Motor neuron (in vitro differentiated cells): ENCODE results near the gene SLC13A3. TPM values are rescaled to one million over a fixed set of nuclear protein-coding genes. Genes with fewer than 3 reads are reported as not detected.

Experiments used
- ATAC-seq, 8 experiments: fragments of 200-7000 bp; cut with Tn5 transposase; replicated peaks in 6 of 8; 2 replicates each; pipeline ENCODE4 v1.8.0; 2021; ENCODE audit warnings: mild to moderate bottlenecking in 8 of 8, moderate library complexity in 8 of 8
- H3K27ac ChIP-seq, 2 donors: fragments of 250-450 bp; sonication (Bioruptor Pico); 2 replicates each; pipeline ENCODE4 v1.9.0; 2021; ENCODE audit warnings: antibody characterized with exemption in 2 of 2, mild to moderate bottlenecking in 2 of 2, moderate library complexity in 1 of 2
- H3K4me1 ChIP-seq, 2 donors: fragments of 250-450 bp; sonication (Bioruptor Pico); replicated peaks in 1 of 2; 2 replicates each; pipeline ENCODE4 v1.6.1; 2021; ENCODE audit warnings: antibody characterized with exemption in 2 of 2, mild to moderate bottlenecking in 2 of 2, moderate library complexity in 1 of 2
- H3K4me3 ChIP-seq, 5 donors: fragments of 250-450 bp; sonication (Bioruptor Pico); 2 replicates each; pipeline ENCODE4 v1.9.0; 2021; ENCODE audit warnings: antibody characterized with exemption in 5 of 5, mild to moderate bottlenecking in 5 of 5, moderate library complexity in 4 of 5
- WGBS, 10 experiments: fragments of 450-650 bp; shearing (Covaris generic); methylation state at CpG; one replicate each; pipeline ENCODE4 v1.0.0; 2022; 5-methylcytosine and 5-hydroxymethylcytosine counted together
- in situ Hi-C, 9 experiments: fragments of 400-800 bp; cut with MboI; loops; one replicate each; pipeline ENCODE4 v1.15.0; 2021; ENCODE audit warnings: low sequenced_read_pairs in 9 of 9, low pct_unique_long_range_greater_than_20kb in 2 of 9; ENCODE audit not compliant: unreplicated experiment in 9 of 9
- total RNA-seq, 8 experiments: library from RNA; unstranded; fragments of 300-600 nt; gene quantifications; 2 replicates each; pipeline versions ENCODE4 v1.2.3 to v1.2.4, GENCODE V29; 2022

SLC13A3 gene
- total RNA-seq, 8 experiments from 2014 or later = 0.97 to 5.0 (median 3.0) TPM

DNA sequence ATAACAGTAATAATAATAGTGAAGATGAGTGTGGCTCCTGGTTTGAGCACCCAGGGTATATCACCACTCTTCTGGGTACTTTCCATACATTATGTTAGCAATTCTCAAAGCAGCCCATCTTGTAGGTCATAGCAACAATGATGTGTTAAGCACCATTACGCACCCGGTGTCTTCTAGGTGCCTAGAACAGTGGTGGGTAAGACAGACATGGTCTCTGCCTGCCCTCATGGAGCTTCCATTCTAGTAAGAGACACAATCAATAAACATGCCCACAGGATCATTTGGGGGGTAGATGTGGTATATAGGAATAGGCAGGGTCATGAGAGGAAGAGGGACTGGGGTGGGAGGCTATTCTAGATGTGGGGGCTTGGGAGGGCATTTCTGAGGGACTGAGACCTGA lies 79.8 kb downstream of the SLC13A3 start:
- no peak for ATAC-seq
- no peak overlapping the region for H3K27ac ChIP-seq
- in situ Hi-C loops = loop anchor here in 1 of 9 experiments (25.0 kb wide), 1 partner anchor 116 kb away; the partner anchor contains the start of gene TP53RK
- WGBS, 10 experiments = 77 to 100% (median 85%) methylated on average over 1 to 2 of the region's 2 CpGs; no CpG with 5 or more reads in 6 of the 10 experiments
- H3K4me3 ChIP-seq = no peak overlapping the region
- H3K4me1 ChIP-seq = peaks cover 4 to 12% of the 10 kb centered on the region in 2 donors

DNA sequence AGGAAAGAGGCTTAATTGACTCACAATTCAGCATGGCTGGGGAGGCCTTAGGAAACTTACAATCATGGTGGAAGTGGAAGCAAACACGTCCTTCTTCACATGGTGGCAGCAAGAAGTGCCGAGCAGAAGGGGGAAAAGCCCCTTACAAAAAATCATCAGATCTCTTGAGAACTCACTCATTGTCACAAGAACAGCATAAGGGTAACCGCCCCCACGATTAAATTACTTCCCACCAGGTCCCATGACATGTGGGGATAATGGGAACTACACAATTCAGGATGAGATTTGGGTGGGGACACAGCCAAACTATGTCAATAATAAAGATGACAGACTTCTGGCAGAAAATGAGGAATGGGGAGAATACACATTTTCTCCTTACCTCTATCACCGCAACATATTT lies 80.3 kb downstream of the SLC13A3 start:
- in situ Hi-C loops = loop anchor here in 1 of 9 experiments (25.0 kb wide), 1 partner anchor 116 kb away; the partner anchor contains the start of gene TP53RK
- Histone ChIP-seq H3K27ac (no peak overlapping the region), H3K4me1 (peaks cover 4 to 12% of the 10 kb centered on the region in 2 donors), H3K4me3 (no peak overlapping the region)
- ATAC-seq = no peak
- WGBS, 10 experiments = 29 to 100% (median 83%) methylated on average over 1 to 4 of the region's 5 CpGs; no CpG with 5 or more reads in 1 of the 10 experiments

GRCh38 chr20:46569961-46570360 lies 81.3 kb downstream of the SLC13A3 start:
- 19 to 92% (median 80%) methylated on average over 1 to 5 of the region's 5 CpGs for WGBS, 10 experiments
- peaks cover 4 to 12% of the 10 kb centered on the region in 2 donors for H3K4me1 ChIP-seq
- in situ Hi-C loops = loop anchor here in 1 of 9 experiments (25.0 kb wide), 1 partner anchor 117 kb away; the partner anchor contains the start of gene TP53RK
- no peak overlapping the region for H3K4me3 ChIP-seq
- H3K27ac ChIP-seq = no peak overlapping the region
- ATAC-seq = no peak

GRCh38 chr20:46568570-46569129 lies 82.6 kb downstream of the SLC13A3 start:
- WGBS, 10 experiments = 20 to 86% (median 70%) methylated on average over 1 to 6 of the region's 10 CpGs; no CpG with 5 or more reads in 1 of the 10 experiments
- H3K4me1 ChIP-seq = peaks cover 13 to 17% of the 10 kb centered on the region in 2 donors
- in situ Hi-C loops = loop anchor here in 1 of 9 experiments (25.0 kb wide), 1 partner anchor 119 kb away; the partner anchor contains the start of gene TP53RK
- no peak overlapping the region for H3K4me3 ChIP-seq
- no peak overlapping the region for H3K27ac ChIP-seq
- ATAC-seq = peak; percentile 85 to 96 (median 94)

DNA sequence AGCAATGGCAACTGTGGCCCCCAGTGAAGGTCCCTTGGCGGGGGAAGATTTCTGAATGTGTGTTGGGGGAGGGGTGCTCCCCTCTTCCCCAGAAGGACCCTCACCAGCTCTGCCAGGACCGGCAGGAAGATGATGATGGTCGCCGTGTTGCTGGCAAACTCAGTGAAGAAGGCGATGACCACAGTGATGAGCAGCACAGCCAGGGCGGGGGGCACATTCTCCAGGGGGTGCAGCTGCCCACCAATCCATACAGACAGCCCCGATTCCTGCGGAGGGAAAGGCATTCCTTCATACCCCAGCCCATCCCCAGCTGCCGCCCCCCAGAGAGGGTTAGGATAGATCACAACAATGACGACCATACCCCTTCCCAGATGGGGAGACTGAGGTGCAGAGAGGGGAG lies 85.1 kb downstream of the SLC13A3 start:
- no peak for ATAC-seq
- 70 to 100% (median 90%) methylated on average over 1 to 4 of the region's 10 CpGs; no CpG with 5 or more reads in 4 of the 10 experiments for WGBS, 10 experiments
- in situ Hi-C loops = loop anchor here in 1 of 9 experiments (25.0 kb wide), 1 partner anchor 121 kb away; the partner anchor contains the start of gene TP53RK
- peaks cover 36 to 40% of the 10 kb centered on the region in 2 donors for H3K4me1 ChIP-seq
- no peak overlapping the region for H3K4me3 ChIP-seq
- no peak overlapping the region for H3K27ac ChIP-seq

GRCh38 chr20:46564241-46564957 lies 86.9 kb downstream of the SLC13A3 start:
- Histone ChIP-seq H3K4me1 (peaks cover 40 to 42% of the 10 kb centered on the region in 2 donors), H3K27ac (no peak overlapping the region), H3K4me3 (no peak overlapping the region)
- in situ Hi-C loops = loop anchor here in 1 of 9 experiments (25.0 kb wide), 1 partner anchor 123 kb away; the partner anchor contains the start of gene TP53RK
- 0 to 100% (median 83%) methylated on average over 1 to 7 of the region's 7 CpGs for WGBS, 10 experiments
- no peak for ATAC-seq

- H3K4me1 ChIP-seq = peaks cover 41 to 43% of the 10 kb centered on the region in 2 donors
- ATAC-seq = peak in 2 of 8 experiments; percentile 6 to 12
- 0 to 100% (median 85%) methylated on average over 1 to 2 of the region's 2 CpGs; no CpG with 5 or more reads in 6 of the 10 experiments for WGBS, 10 experiments
- in situ Hi-C loops = loop anchor here in 1 of 9 experiments (25.0 kb wide), 1 partner anchor 123 kb away; the partner anchor contains the start of gene TP53RK
- H3K27ac ChIP-seq = no peak overlapping the region
- H3K4me3 ChIP-seq = no peak overlapping the region
Measured at GRCh38 chr20:46563860-46564221, 87.4 kb downstream of the SLC13A3 start.

DNA sequence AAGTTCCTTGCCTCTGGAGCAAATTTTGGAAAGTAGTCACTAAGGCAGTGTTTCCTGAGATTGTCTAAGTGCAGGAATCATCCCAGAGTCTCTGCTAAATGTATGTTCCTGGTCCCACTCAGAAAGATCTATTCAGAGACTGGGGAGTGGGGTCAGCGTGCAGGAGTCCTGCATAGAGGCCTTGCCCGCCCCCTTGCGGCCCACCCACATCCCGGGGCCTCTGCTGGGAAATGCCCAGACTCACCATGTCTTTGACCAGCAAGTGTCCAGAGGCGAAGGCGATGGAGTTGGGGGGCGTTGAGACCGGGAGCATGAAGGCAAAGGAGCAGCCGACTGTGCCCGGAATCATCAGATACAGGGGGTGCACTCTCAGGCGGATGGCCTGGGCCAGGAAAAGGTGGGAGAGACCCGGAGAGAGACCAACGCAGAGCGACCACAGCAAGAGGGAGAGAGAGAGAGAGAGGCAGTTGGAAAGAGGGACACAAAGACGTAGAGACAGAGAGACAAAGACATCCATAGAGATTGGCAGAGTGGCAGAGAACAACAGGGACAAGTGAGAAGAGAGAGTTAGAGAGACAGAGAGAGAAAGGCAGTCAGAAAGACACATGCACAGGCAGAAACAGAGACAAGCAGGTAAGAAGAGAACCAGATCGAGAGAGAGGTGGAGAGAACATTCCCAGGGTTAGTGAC lies 87.9 kb downstream of the SLC13A3 start:
- Histone ChIP-seq H3K4me3 (peak overlapping the region in 1 of 5 donors; percentile 25), H3K27ac (peak overlapping the region; percentile 4 to 74), H3K4me1 (peaks cover 43 to 45% of the 10 kb centered on the region in 2 donors)
- peak in 5 of 8 experiments; percentile 7 to 32 (median 12) for ATAC-seq
- in situ Hi-C loops = loop anchor here in 1 of 9 experiments (25.0 kb wide), 1 partner anchor 124 kb away; the partner anchor contains the start of gene TP53RK
- WGBS, 10 experiments = 55 to 89% (median 73%) methylated on average over 2 to 11 of the region's 16 CpGs; no CpG with 5 or more reads in 1 of the 10 experiments

DNA sequence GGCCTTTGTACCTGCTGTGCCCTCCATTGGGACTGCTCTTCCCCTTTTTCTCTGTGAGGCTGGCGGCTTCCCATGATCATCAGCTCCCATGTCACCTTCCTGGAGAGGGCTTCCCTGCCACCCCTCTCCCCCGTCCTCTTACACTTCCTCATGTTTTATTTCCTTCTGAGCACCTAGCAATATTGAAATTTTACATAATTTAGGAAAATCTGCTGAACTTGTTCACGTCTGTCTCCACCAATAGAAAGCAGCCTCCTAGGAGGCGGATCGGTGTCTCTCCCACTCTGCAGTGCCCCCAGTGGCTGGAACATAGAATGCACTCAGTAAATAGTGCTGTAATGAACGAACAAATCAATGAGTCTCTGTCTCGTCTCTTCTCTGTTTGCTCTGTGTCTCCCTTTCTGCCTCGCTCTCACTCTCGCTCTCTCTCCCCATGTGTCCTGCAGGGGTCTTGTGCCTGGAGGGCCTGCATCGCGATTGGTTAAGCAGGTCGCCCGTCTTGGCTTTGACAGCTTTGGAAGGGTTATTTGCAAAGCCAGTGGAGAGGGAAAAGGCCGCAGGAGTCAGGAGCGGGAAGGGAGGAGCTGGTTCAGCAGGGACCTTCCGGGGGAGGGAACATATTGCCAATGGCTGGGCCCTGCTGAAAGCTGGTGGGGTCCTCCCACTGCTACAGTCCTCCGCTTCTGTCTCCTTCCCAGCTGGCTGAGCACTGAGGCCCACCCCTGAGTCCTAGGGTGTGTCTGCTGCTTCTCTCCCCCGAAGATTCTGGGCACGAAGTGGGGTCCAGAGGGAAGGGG lies 88.7 kb downstream of the SLC13A3 start:
- WGBS, 10 experiments = 0 to 12% (median 0%) methylated on average over 1 to 16 of the region's 19 CpGs; no CpG with 5 or more reads in 1 of the 10 experiments
- ATAC-seq = peak; percentile 36 to 90 (median 85)
- Histone ChIP-seq H3K27ac (peak overlapping the region; percentile 46 to 74), H3K4me3 (peak overlapping the region in 4 of 5 donors; percentile 7 to 29 (median 24)), H3K4me1 (peaks cover 40 to 49% of the 10 kb centered on the region in 2 donors)
- in situ Hi-C loops = loop anchor here in 1 of 9 experiments (25.0 kb wide), 1 partner anchor 125 kb away; the partner anchor contains the start of gene TP53RK

DNA sequence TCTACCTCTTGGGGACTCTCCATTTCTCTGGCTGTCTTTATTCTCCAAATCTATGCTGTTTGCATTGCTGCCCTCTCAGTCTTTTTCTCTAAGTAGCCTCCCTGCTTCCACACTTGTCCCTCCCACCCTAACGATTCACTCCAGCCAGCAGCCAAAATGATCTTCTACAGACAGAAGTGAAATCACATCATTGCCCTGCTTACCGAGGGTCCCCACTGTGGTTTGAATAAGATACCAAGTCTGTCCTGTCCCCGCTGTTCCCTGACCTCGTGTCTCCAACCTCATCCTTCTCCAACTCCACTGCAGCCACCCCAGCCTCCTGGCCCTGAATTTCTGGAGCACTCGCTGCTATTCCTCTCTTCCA lies 89.3 kb downstream of the SLC13A3 start:
- H3K4me3 ChIP-seq = peak overlapping the region in 4 of 5 donors; percentile 7 to 29 (median 24)
- H3K27ac ChIP-seq = peak overlapping the region; percentile 46 to 74
- 40 to 79% (median 46%) methylated on average over 2 to 4 of the region's 5 CpGs; no CpG with 5 or more reads in 5 of the 10 experiments for WGBS, 10 experiments
- no peak for ATAC-seq
- peaks cover 46 to 52% of the 10 kb centered on the region in 2 donors for H3K4me1 ChIP-seq
- in situ Hi-C loops = loop anchor here in 1 of 9 experiments (25.0 kb wide), 1 partner anchor 125 kb away; the partner anchor contains the start of gene TP53RK

- Histone ChIP-seq H3K4me3 (no peak overlapping the region), H3K4me1 (peaks cover 61 to 62% of the 10 kb centered on the region in 2 donors), H3K27ac (no peak overlapping the region)
- ATAC-seq = no peak
- WGBS, 10 experiments = 57 to 100% (median 88%) methylated on average over 1 to 5 of the region's 7 CpGs; no CpG with 5 or more reads in 1 of the 10 experiments
- in situ Hi-C loops = loop anchor here in 1 of 9 experiments (25.0 kb wide), 1 partner anchor 127 kb away; the partner anchor contains the start of gene TP53RK
Measured at GRCh38 chr20:46559685-46560440, 91.4 kb downstream of the SLC13A3 start.
